Hepatocyte (in vitro differentiated cells): ENCODE results near the gene PATE3. TPM values are rescaled to one million over a fixed set of nuclear protein-coding genes. Genes with fewer than 3 reads are reported as not detected.

Experiments
- DNase-seq: peaks from one replicate; pipeline ENCODE4 v3.0.0-alpha.2; 2016; ENCODE audit warnings: low spot score
- H2AFZ ChIP-seq: fragments of 200-600 bp; sonication (generic); 2 replicates; pipeline ENCODE4 v1.6.0; 2016; ENCODE audit warnings: antibody characterized with exemption, mild to moderate bottlenecking
- H3K27ac ChIP-seq: fragments of 200-600 bp; sonication (generic); 2 replicates; pipeline ENCODE4 v1.5.1; 2016; ENCODE audit warnings: mild to moderate bottlenecking
- H3K27me3 ChIP-seq: fragments of 200-600 bp; sonication (generic); 2 replicates; pipeline ENCODE4 v1.6.1; 2016
- H3K36me3 ChIP-seq: fragments of 200-600 bp; sonication (generic); replicated peaks from 2 replicates; pipeline ENCODE4 v1.5.1; 2016; ENCODE audit warnings: low read depth; ENCODE audit not compliant: insufficient read depth
- H3K4me1 ChIP-seq: fragments of 200-600 bp; sonication (generic); 2 replicates; pipeline ENCODE4 v1.5.1; 2016; ENCODE audit warnings: mild to moderate bottlenecking, moderate library complexity; ENCODE audit not compliant: insufficient read depth
- H3K4me2 ChIP-seq: fragments of 200-600 bp; sonication (generic); 2 replicates; pipeline ENCODE4 v1.6.0; 2016
- H3K4me3 ChIP-seq: fragments of 200-600 bp; sonication (generic); 2 replicates; pipeline ENCODE4 v1.5.1; 2016; ENCODE audit warnings: mild to moderate bottlenecking
- H3K79me2 ChIP-seq: fragments of 200-600 bp; sonication (generic); 2 replicates; pipeline ENCODE4 v1.6.0; 2017; ENCODE audit warnings: mild to moderate bottlenecking
- H3K9me2 ChIP-seq: fragments of 200-600 bp; sonication (generic); replicated peaks from 2 replicates; pipeline ENCODE4 v1.6.0; 2017; ENCODE audit warnings: mild to moderate bottlenecking; ENCODE audit not compliant: insufficient read depth
- H3K9me3 ChIP-seq: fragments of 200-600 bp; sonication (generic); 2 replicates; pipeline ENCODE4 v1.5.1; 2016; ENCODE audit warnings: low read depth, mild to moderate bottlenecking
- H4K20me1 ChIP-seq: fragments of 200-600 bp; sonication (generic); 2 replicates; pipeline ENCODE4 v1.6.0; 2016; ENCODE audit warnings: mild to moderate bottlenecking; ENCODE audit not compliant: insufficient read depth, poor library complexity, severe bottlenecking
- CTCF ChIP-seq: fragments of 200-600 bp; sonication (generic); IDR thresholded peaks from 2 replicates; pipeline ENCODE4 v1.5.1; 2016; ENCODE audit warnings: antibody characterized with exemption, mild to moderate bottlenecking; ENCODE audit not compliant: poor library complexity
- EZH2 ChIP-seq: fragments of 200-600 bp; sonication (generic); IDR thresholded peaks from 2 replicates; pipeline ENCODE4 v1.6.1; 2016; ENCODE audit warnings: antibody characterized with exemption, mild to moderate bottlenecking, borderline replicate concordance
- EZH2phosphoT487 ChIP-seq: fragments of 200-600 bp; sonication (generic); IDR thresholded peaks from one replicate; pipeline ENCODE4 v1.6.1; 2018; ENCODE audit warnings: antibody characterized with exemption, mild to moderate bottlenecking, low read depth, moderate library complexity; ENCODE audit not compliant: unreplicated experiment, severe bottlenecking
- WGBS: methylation state at CpG from one replicate; pipeline ENCODE4 v1.1.6; 2016; ENCODE audit warnings: low lambda C conversion rate; ENCODE audit errors: missing lambda C conversion rate; 5-methylcytosine and 5-hydroxymethylcytosine counted together
- polyA plus RNA-seq: library from polyadenylated mRNA; unstranded; fragments of >200 nt; fragmentation: Nextera tagmentation; extraction: Ambion mirVana; gene quantifications from 2 replicates; pipeline ENCODE4 v1.2.1, GENCODE V29; 2016
- total RNA-seq: library from RNA; depleted of rRNA; stranded (reverse); fragments of >200 nt; gene quantifications from 2 replicates; pipeline ENCODE4 v1.2.3, GENCODE V29; 2014

PATE3 gene
- total and polyA plus RNA-seq, 2 experiments from 2014 or later, result not detected

GRCh38 chr11:125778728-125779127, 9.2 kb upstream of the PATE3 start, which contains the start of gene PATE2:
PATE2 (minus strand) TSS chr11:125778828; CDS start chr11:125778773, 55 bp downstream.
- Histone ChIP-seq H3K4me3 (no peak within 1 kb of the TSS), H3K4me1 (no peaks in the 10 kb centered on the region), H3K36me3 (no peaks in the 10 kb centered on the region), H3K9me2 (no peaks in the 10 kb centered on the region), H3K79me2 (no peaks in the 10 kb centered on the region), H2AFZ (no peak within 1 kb of the TSS), H3K27ac (no peak within 1 kb of the TSS), H3K4me2 (no peak within 1 kb of the TSS), H3K27me3 (no peaks in the 10 kb centered on the region), H4K20me1 (no peaks in the 10 kb centered on the region), H3K9me3 (no peaks in the 10 kb centered on the region)
- DNase-seq, result no peak
- TF ChIP-seq EZH2 (no peak), CTCF (no peak), EZH2phosphoT487 (no peak)

- DNase-seq, result no peak
- Histone ChIP-seq H3K79me2 (no peaks in the 10 kb centered on the region), H4K20me1 (no peaks in the 10 kb centered on the region), H3K9me3 (no peaks in the 10 kb centered on the region), H3K36me3 (no peaks in the 10 kb centered on the region), H3K27me3 (no peaks in the 10 kb centered on the region), H3K9me2 (no peaks in the 10 kb centered on the region), H3K27ac (no peak overlapping the region), H3K4me1 (no peaks in the 10 kb centered on the region), H3K4me3 (no peak overlapping the region), H2AFZ (no peak overlapping the region), H3K4me2 (no peak overlapping the region)
- TF ChIP-seq EZH2phosphoT487 (no peak), EZH2 (no peak), CTCF (no peak)
- WGBS, result 72% methylated on average over 2 of the region's 2 CpGs
Measured at GRCh38 chr11:125784678-125785077, 3.2 kb upstream of the PATE3 start.

GRCh38 chr11:125790825-125791224, 2.9 kb downstream of the PATE3 start:
- H2AFZ ChIP-seq, result no peak overlapping the region
- H3K27ac ChIP-seq, result no peak overlapping the region
- DNase-seq, result no peak
- H3K4me3 ChIP-seq, result no peak overlapping the region
- 95% methylated on average over 4 of the region's 4 CpGs for WGBS
- no peak overlapping the region for H3K4me2 ChIP-seq
- no peak for TF ChIP-seq EZH2
- TF ChIP-seq EZH2phosphoT487, result no peak
- no peak for TF ChIP-seq CTCF
- no peaks in the 10 kb centered on the region for H3K9me2 ChIP-seq
- no peaks in the 10 kb centered on the region for H3K27me3 ChIP-seq
- H4K20me1 ChIP-seq, result no peaks in the 10 kb centered on the region
- no peaks in the 10 kb centered on the region for H3K4me1 ChIP-seq
- peaks cover 4% of the 10 kb centered on the region for H3K9me3 ChIP-seq
- no peaks in the 10 kb centered on the region for H3K79me2 ChIP-seq
- no peaks in the 10 kb centered on the region for H3K36me3 ChIP-seq

- H3K27me3 ChIP-seq, result no peaks in the 10 kb centered on the region
- H3K36me3 ChIP-seq, result no peaks in the 10 kb centered on the region
- H3K4me2 ChIP-seq, result no peak overlapping the region
- H2AFZ ChIP-seq, result no peak overlapping the region
- no peaks in the 10 kb centered on the region for H3K4me1 ChIP-seq
- no peak overlapping the region for H3K27ac ChIP-seq
- WGBS, result 47% methylated on average over 4 of the region's 4 CpGs
- no peak overlapping the region for H3K4me3 ChIP-seq
- no peak for TF ChIP-seq EZH2phosphoT487
- TF ChIP-seq EZH2, result no peak
- no peak for TF ChIP-seq CTCF
- no peaks in the 10 kb centered on the region for H3K79me2 ChIP-seq
- H3K9me2 ChIP-seq, result no peaks in the 10 kb centered on the region
- H3K9me3 ChIP-seq, result peaks cover 11% of the 10 kb centered on the region
- DNase-seq, result no peak
- H4K20me1 ChIP-seq, result no peaks in the 10 kb centered on the region
Measured at GRCh38 chr11:125797641-125798040, 9.7 kb downstream of the PATE3 start.
